Activated CD4-positive, alpha-beta memory T cell treated with anti-CD3 and anti-CD28 coated beads for 36 hours (primary cell): ENCODE results near the gene ZNF580. TPM values are rescaled to one million over a fixed set of nuclear protein-coding genes. Genes with fewer than 3 reads are reported as not detected.

Experiments used
- CTCF ChIA-PET: fragments of 350-600 bp; sonication (Branson Sonifier 250); formaldehyde crosslinking; loops from one replicate; lab custom pipeline; 2021; ENCODE audit warnings: antibody characterized with exemption, inconsistent platforms; lab: Charles Lee
- POLR2A ChIA-PET: fragments of 350-600 bp; sonication (Branson Sonifier 250); formaldehyde crosslinking; loops from one replicate; lab custom pipeline; 2021; ENCODE audit warnings: antibody characterized with exemption; lab: Charles Lee
- DNase-seq: peaks from one replicate; pipeline ENCODE4 v3.0.0-alpha.2; 2020
- H3K27ac Mint-ChIP-seq: one replicate; pipeline ENCODE4 v1.8.0; 2021; ENCODE audit warnings: mixed read lengths
- H3K27me3 Mint-ChIP-seq: one replicate; pipeline ENCODE4 v1.8.0; 2021; ENCODE audit warnings: mixed read lengths
- H3K36me3 Mint-ChIP-seq: one replicate; pipeline ENCODE4 v1.8.0; 2021; ENCODE audit warnings: mixed read lengths
- H3K4me1 Mint-ChIP-seq: one replicate; pipeline ENCODE4 v1.8.0; 2021; ENCODE audit warnings: low read depth, mixed read lengths
- H3K4me3 Mint-ChIP-seq: one replicate; pipeline ENCODE4 v1.8.0; 2021; ENCODE audit warnings: mild to moderate bottlenecking, mixed read lengths
- H3K9me3 Mint-ChIP-seq: one replicate; pipeline ENCODE4 v1.8.0; 2021; ENCODE audit warnings: mixed read lengths
- intact Hi-C: fragments of 100-400 bp; cut with micrococcal nuclease; formaldehyde crosslinking; loops from one replicate; pipeline ENCODE4 v1.15.1; 2023
- total RNA-seq, 2 experiments: library from RNA; stranded (reverse); gene quantifications; one replicate each; pipeline ENCODE4 v1.2.3, GENCODE V29; 2021

The ZNF580 gene
- total RNA-seq, 2 experiments from 2014 or later, result 23.4 to 23.5 TPM

- Mint-ChIP-seq H3K27ac (no peak overlapping the region), H3K9me3 (no peaks in the 10 kb centered on the region), H3K36me3 (peaks cover 21% of the 10 kb centered on the region), H3K27me3 (no peaks in the 10 kb centered on the region), H3K4me3 (no peak overlapping the region), H3K4me1 (peaks cover 10% of the 10 kb centered on the region)
- CTCF ChIA-PET, result no interaction called here
- DNase-seq, result no peak
- intact Hi-C loops, result no loop called here
- POLR2A ChIA-PET, result no interaction called here
Observed at GRCh38 chr19:55683449-55684261, 42.9 kb downstream of the ZNF580 start.

DNA sequence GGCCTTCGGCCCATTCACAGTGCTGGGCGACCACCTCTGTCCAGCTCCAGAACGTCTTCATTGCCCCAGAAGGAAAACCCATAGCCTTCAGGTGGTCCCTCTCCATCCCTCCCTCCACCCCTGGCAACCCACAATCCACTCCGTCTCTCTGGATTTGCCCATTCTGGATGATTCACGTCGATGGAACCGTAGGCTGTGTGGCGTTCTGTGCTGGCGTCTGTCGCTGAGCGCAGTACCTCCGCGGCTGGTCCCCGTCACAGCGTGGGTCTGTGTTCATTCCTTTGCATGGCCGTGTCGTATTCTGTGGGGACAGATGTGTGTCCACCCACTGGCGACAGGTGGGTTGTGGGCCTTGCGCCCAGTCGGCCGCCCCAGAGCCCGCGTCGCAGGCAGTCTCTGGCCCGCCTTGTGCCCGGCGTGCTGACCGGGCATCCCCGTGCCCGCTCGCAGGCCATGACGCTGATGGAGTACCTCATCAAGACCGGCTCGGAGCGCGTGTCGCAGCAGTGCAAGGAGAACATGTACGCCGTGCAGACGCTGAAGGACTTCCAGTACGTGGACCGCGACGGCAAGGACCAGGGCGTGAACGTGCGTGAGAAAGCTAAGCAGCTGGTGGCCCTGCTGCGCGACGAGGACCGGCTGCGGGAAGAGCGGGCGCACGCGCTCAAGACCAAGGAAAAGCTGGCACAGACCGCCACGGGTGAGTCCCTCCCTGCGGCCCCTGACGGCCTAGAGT lies 44.3 kb downstream of the ZNF580 start:
- Mint-ChIP-seq H3K9me3 (no peaks in the 10 kb centered on the region), H3K4me1 (peaks cover 2% of the 10 kb centered on the region), H3K4me3 (no peak overlapping the region), H3K36me3 (peaks cover 17% of the 10 kb centered on the region), H3K27ac (no peak overlapping the region), H3K27me3 (no peaks in the 10 kb centered on the region)
- POLR2A ChIA-PET, result no interaction called here
- intact Hi-C loops, result no loop called here
- DNase-seq, result no peak
- CTCF ChIA-PET, result no interaction called here

- DNase-seq, result no peak
- Mint-ChIP-seq H3K36me3 (peaks cover 15% of the 10 kb centered on the region), H3K4me3 (no peak overlapping the region), H3K9me3 (no peaks in the 10 kb centered on the region), H3K27ac (no peak overlapping the region), H3K27me3 (no peaks in the 10 kb centered on the region), H3K4me1 (peaks cover 2% of the 10 kb centered on the region)
- POLR2A ChIA-PET, result no interaction called here
- intact Hi-C loops, result no loop called here
- CTCF ChIA-PET, result no interaction called here
Observed at GRCh38 chr19:55685776-55686175, 45.0 kb downstream of the ZNF580 start.

GRCh38 chr19:55686311-55687050 lies 45.7 kb downstream of the ZNF580 start:
- H3K27me3 Mint-ChIP-seq, result no peaks in the 10 kb centered on the region
- intact Hi-C loops, result no loop called here
- POLR2A ChIA-PET, result no interaction called here
- CTCF ChIA-PET, result no interaction called here
- no peaks in the 10 kb centered on the region for H3K9me3 Mint-ChIP-seq
- H3K36me3 Mint-ChIP-seq, result peaks cover 15% of the 10 kb centered on the region
- H3K4me3 Mint-ChIP-seq, result no peak overlapping the region
- DNase-seq, result no peak
- peaks cover 2% of the 10 kb centered on the region for H3K4me1 Mint-ChIP-seq
- H3K27ac Mint-ChIP-seq, result no peak overlapping the region

DNA sequence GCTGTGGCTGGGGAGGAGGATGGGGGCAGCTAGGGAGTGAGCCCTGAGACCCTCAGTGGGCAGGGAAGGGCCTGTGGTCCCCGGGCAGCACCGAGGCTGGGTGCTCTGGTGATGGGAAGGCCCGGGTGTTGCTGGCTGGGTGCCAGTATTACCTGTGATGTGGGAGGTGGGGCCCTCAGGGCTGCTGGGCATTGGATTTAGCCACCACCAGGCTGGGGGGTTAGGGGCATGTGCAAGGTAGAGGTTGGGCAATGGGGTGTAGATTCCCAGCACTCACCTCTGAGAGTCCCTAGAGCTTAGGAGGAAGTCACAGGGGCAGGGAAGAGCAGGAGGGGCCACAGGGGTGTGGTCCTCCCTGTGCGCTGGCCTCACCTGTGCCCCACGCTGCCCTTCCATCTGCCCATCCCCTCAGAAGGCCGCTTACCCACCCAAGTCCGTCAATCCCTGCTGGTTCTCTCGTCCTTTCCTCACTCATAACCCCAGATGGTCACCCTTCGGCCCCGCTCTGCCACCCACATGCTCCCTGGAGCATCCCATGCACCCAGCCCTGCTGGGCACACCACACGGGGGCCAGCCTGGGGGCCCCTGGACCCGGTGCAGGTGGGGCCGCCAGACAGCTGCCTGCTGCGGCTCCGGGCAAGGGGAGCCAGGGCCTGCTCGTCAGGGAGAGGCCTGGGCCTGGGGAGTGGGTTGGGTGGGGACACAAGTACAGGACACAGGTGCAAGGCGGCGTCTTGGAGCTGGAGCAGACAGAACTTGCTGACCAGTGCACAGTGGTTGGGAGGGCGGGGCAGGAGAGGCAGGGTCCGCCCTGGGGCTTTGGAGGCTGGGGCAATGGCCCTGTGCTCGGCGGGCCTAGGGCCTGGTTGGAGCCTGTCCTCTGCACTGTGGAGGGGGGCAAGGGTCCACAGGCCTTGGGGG lies 46.7 kb downstream of the ZNF580 start:
- no peak overlapping the region for H3K4me3 Mint-ChIP-seq
- CTCF ChIA-PET, result no interaction called here
- no peaks in the 10 kb centered on the region for H3K27me3 Mint-ChIP-seq
- POLR2A ChIA-PET, result no interaction called here
- no peak overlapping the region for H3K27ac Mint-ChIP-seq
- H3K9me3 Mint-ChIP-seq, result no peaks in the 10 kb centered on the region
- peaks cover 2% of the 10 kb centered on the region for H3K4me1 Mint-ChIP-seq
- H3K36me3 Mint-ChIP-seq, result peaks cover 15% of the 10 kb centered on the region
- DNase-seq, result no peak
- intact Hi-C loops, result no loop called here

GRCh38 chr19:55688422-55689218 lies 47.8 kb downstream of the ZNF580 start:
- ChIA-PET POLR2A (no interaction called here), CTCF (no interaction called here)
- H3K36me3 Mint-ChIP-seq, result peaks cover 18% of the 10 kb centered on the region
- intact Hi-C loops, result no loop called here
- peaks cover 2% of the 10 kb centered on the region for H3K4me1 Mint-ChIP-seq
- no peaks in the 10 kb centered on the region for H3K9me3 Mint-ChIP-seq
- no peaks in the 10 kb centered on the region for H3K27me3 Mint-ChIP-seq
- H3K4me3 Mint-ChIP-seq, result no peak overlapping the region
- no peak for DNase-seq
- H3K27ac Mint-ChIP-seq, result no peak overlapping the region

- intact Hi-C loops, result no loop called here
- Mint-ChIP-seq H3K27me3 (no peaks in the 10 kb centered on the region), H3K4me3 (no peak overlapping the region), H3K4me1 (peaks cover 2% of the 10 kb centered on the region), H3K36me3 (peaks cover 17% of the 10 kb centered on the region), H3K27ac (no peak overlapping the region), H3K9me3 (no peaks in the 10 kb centered on the region)
- DNase-seq, result no peak
- POLR2A ChIA-PET, result no interaction called here
- CTCF ChIA-PET, result no interaction called here
Observed at GRCh38 chr19:55689411-55690108, 48.8 kb downstream of the ZNF580 start.

DNA sequence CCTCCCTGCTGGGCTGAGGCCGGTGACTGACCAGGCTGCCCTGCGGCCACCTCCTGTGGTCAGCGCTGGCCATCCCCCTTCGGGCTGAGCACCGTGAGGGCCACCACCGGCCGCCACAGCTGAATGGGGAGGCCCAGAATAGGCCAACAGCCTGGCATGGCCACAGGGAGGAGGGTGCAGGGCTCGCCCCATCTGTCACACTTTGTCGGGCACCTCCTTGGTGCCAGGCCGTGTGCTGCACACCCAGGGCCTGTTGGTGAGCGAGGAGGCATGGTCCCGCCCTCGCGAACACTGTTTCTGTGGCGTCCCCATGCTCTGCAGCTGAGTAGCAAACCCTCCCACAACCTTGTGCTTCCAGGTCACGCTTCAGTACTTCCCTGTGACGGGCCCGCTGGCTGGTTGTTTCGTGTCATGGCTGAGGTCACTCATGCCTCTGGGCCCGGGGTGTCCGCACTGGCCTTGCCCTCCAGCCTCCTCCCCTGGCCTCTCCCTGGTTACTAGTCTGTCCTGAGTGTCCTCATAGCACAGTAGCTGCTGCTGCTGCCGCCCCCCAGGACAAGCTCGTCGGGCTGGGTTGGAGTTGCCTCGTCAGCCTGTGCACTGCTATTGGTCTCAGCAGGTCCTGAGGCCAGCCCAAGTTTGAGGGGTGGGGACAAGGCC lies 49.4 kb downstream of the ZNF580 start:
- intact Hi-C loops, result no loop called here

DNA sequence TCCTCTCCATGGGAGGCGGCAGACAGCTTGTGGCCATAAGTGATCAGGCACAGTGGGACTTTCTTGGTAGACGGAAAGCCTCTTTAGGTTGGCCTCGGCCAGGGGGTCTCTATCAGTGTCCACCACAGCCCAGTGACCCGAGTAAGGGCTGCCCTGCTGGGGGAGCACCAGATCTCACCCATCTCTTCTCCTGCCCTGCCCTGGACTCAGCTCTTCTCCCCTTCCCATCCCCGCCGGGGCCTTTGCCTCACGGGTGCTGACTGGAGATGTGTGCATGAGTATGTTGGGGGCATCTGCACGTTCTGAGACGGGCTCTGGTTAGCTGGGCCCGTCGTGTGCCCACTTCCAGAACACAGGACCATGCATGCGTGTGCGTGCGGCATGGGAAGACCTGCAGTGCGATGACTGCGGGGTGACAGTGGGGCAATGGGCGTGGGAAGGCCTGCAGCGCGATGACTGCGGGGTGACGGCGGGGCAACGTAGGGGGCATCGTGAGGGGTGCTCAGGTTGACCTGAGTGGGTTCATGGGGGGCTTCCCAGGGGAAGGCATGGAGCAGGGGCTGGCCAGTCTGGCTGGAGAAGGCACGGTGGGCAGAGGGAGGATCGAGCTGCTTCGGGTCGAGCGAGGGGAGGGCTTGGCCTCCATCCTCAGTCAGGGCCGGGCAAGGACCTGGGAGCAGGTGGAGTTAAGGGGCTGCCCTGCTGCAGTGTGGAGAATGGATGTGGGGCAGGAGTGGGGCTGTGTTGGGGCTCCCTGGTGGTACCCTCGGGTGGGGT lies 50.2 kb downstream of the ZNF580 start:
- intact Hi-C loops, result no loop called here
- Mint-ChIP-seq H3K9me3 (no peaks in the 10 kb centered on the region), H3K4me1 (no peaks in the 10 kb centered on the region), H3K36me3 (peaks cover 14% of the 10 kb centered on the region), H3K4me3 (no peak overlapping the region), H3K27me3 (no peaks in the 10 kb centered on the region), H3K27ac (no peak overlapping the region)
- no peak for DNase-seq
- POLR2A ChIA-PET, result no interaction called here
- CTCF ChIA-PET, result no interaction called here

More for the DNA sequence above, 49.4 kb downstream of the ZNF580 start:
- POLR2A ChIA-PET, result no interaction called here
- peaks cover 15% of the 10 kb centered on the region for H3K36me3 Mint-ChIP-seq
- CTCF ChIA-PET, result no interaction called here
- no peak for DNase-seq
- H3K27ac Mint-ChIP-seq, result no peak overlapping the region
- no peak overlapping the region for H3K4me3 Mint-ChIP-seq
- no peaks in the 10 kb centered on the region for H3K9me3 Mint-ChIP-seq
- H3K4me1 Mint-ChIP-seq, result no peaks in the 10 kb centered on the region
- H3K27me3 Mint-ChIP-seq, result no peaks in the 10 kb centered on the region
